ENCODE data around the gene TYW1. TPM values are rescaled to one million over a fixed set of nuclear protein-coding genes. Genes with fewer than 3 reads are reported as not detected.

TYW1 gene
- total and polyA plus RNA-seq, 2 of the 8 experiments (the other 6 are each of a cell fraction or from before 2014, with no cell fraction given) = 8.8 to 16.2 TPM

DNA sequence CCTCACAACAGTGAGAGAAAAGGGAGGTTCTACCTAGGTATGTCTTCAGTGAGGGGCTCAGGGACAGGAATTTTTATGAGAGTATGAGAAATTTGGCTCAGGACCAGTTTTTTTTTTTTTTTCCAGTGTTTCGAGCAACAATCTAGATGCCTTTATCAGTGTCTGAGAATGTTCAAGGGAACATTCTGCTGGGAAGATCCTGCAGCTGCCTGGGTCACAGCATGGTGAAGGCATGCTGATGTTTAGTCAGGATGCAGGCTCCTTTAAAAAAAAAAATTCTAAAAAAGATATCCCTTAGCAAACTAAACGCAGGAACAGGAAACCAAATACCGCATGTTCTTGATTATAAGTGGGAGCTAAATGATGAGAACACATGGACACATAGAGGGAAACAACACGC, 32.2 kb upstream of the TYW1 start:
- H2BK15ac ChIP-seq (ENCODE audit: low read length) = no peak overlapping the region
- H3K9me3 ChIP-seq (ENCODE audit: insufficient read depth in 2 of 2, low read depth in 1 of 2, low read length in 1 of 2) = peaks cover 2 to 4% of the 10 kb centered on the region in 2 experiments; a peak in 1 of 4 replicates
- H2AK5ac ChIP-seq (ENCODE audit: low read depth, low read length) = no peak overlapping the region
- H4K8ac ChIP-seq (ENCODE audit: extremely low read depth, insufficient read depth, low read length) = no peak overlapping the region
- ChIA-PET POLR2A (ENCODE audit: partially characterized antibody) (no interaction called here), CTCF (ENCODE audit: partially characterized antibody) (interaction anchor here (0.6 to 0.7 kb wide), 2 partner anchors 34 to 42 kb away, joined by 4 read pairs; no protein-coding TSS in a partner anchor)
- no peaks in the 10 kb centered on the region for H3K27me3 ChIP-seq (replicated peaks in 1 of 4; ENCODE audit: control insufficient read depth in 3 of 4, extremely low read depth in 1 of 4, insufficient read depth in 3 of 4, low read length in 3 of 4)
- no peaks in the 10 kb centered on the region for H3K23me2 ChIP-seq (ENCODE audit: low read depth, low read length)
- no peak overlapping the region for H2AFZ ChIP-seq (ENCODE audit: low read length)
- DNase-seq (ENCODE audit: low read depth in 1 of 2, low spot score in 2 of 2) (no peak), FAIRE-seq (no peak)
- H2BK12ac ChIP-seq (ENCODE audit: low read depth, low read length) = no peak overlapping the region
- WGBS, 2 experiments (ENCODE audit: extremely low coverage in 1 of 2, insufficient coverage in 1 of 2, insufficient read length in 1 of 2, insufficient replicate concordance in 2 of 2, low coverage in 1 of 2, low lambda C conversion rate in 2 of 2, missing lambda C conversion rate in 1 of 2) = 92% methylated on average over 4 of the region's 4 CpGs; no CpG with 5 or more reads in 1 of the 2 experiments
- H3K79me2 ChIP-seq (ENCODE audit: control insufficient read depth in 1 of 2, insufficient read depth in 2 of 2, low read length in 2 of 2) = no peaks in the 10 kb centered on the region
- peaks cover 0 to 2% of the 10 kb centered on the region in 2 experiments for H4K20me1 ChIP-seq (replicated peaks in 1 of 2; ENCODE audit: control insufficient read depth in 1 of 2, insufficient read depth in 2 of 2, low read length in 2 of 2)
- no peak overlapping the region for H2BK20ac ChIP-seq (ENCODE audit: low read length)
- H2BK5ac ChIP-seq (ENCODE audit: low read depth, low read length) = no peak overlapping the region
- no peak overlapping the region for H4K91ac ChIP-seq (replicated peaks; ENCODE audit: insufficient read length, low read length)
- H3K56ac ChIP-seq (replicated peaks; ENCODE audit: insufficient read length, low read depth, low read length) = no peak overlapping the region
- no peak overlapping the region for H3K14ac ChIP-seq (ENCODE audit: insufficient read length)
- no peak overlapping the region for H3K4me2 ChIP-seq (ENCODE audit: insufficient read depth in 1 of 2, low read depth in 2 of 2, low read length in 2 of 2)
- no peaks in the 10 kb centered on the region for H3K4me1 ChIP-seq (replicated peaks in 1 of 4; ENCODE audit: control insufficient read depth in 3 of 4, insufficient read depth in 4 of 4, low read length in 3 of 4)
- no peak overlapping the region for H3K9ac ChIP-seq (replicated peaks in 1 of 4; ENCODE audit: extremely low read depth in 1 of 4, low read depth in 3 of 4, low read length in 3 of 4)
- no peaks in the 10 kb centered on the region; a peak in 1 of 8 replicates for H3K36me3 ChIP-seq (ENCODE audit: control insufficient read depth in 2 of 4, insufficient read depth in 4 of 4, low read length in 3 of 4)
- no peak overlapping the region for H3K4ac ChIP-seq (replicated peaks; ENCODE audit: insufficient read length, low read depth, low read length)
- no peak overlapping the region for H3K27ac ChIP-seq (ENCODE audit: low read depth, low read length)
- H4K5ac ChIP-seq (ENCODE audit: insufficient read length, low read depth, low read length) = no peak overlapping the region
- H3K18ac ChIP-seq (ENCODE audit: extremely low read depth, low read length) = no peak overlapping the region
- no peaks in the 10 kb centered on the region for H3K79me1 ChIP-seq (ENCODE audit: low read depth, low read length)
- H3K23ac ChIP-seq (ENCODE audit: insufficient read length) = no peak overlapping the region
- H3K4me3 ChIP-seq (ENCODE audit: extremely low read depth in 1 of 4, insufficient read depth in 2 of 4, low read depth in 3 of 4, low read length in 4 of 4) = no peak overlapping the region
- no peak overlapping the region for H2BK120ac ChIP-seq (replicated peaks; ENCODE audit: low read depth, low read length)
- TF ChIP-seq USF2 (IDR thresholded peaks at IDR 0.05; ENCODE audit: low read length) (no peak), EZH2 (IDR thresholded peaks at IDR 0.05; ENCODE audit: low read depth, low read length, severe bottlenecking) (no peak), TBP (IDR thresholded peaks at IDR 0.05; ENCODE audit: low read depth, low read length) (no peak), HDAC2 (IDR thresholded peaks at IDR 0.05; ENCODE audit: borderline replicate concordance in 1 of 2, low read depth in 2 of 2, low read length in 2 of 2) (no peak), KDM5A (IDR thresholded peaks at IDR 0.05; ENCODE audit: low read length) (no peak), SRF (IDR thresholded peaks at IDR 0.05; ENCODE audit: low read depth, low read length) (no peak), SIN3A (conservative IDR thresholded peaks at IDR 0.05 in 1 of 2, IDR thresholded peaks at IDR 0.05 in 1 of 2; ENCODE audit: low read depth in 1 of 2, low read length in 2 of 2) (no peak)

Data from H1 (cell line).